MM.1S (cell line): ENCODE measurements around the gene HORMAD2.

Experiments used
- CTCF ChIP-seq: fragments of 300-600 bp; sonication (generic); IDR thresholded peaks from 2 replicates; pipeline ENCODE4 v1.5.1; 2016; ENCODE audit warnings: antibody characterized with exemption, low read length, mixed read lengths
- EZH2 ChIP-seq: fragments of 300-600 bp; sonication (generic); optimal IDR thresholded peaks from 2 replicates; pipeline ENCODE3; 2017; ENCODE audit warnings: low read depth, mild to moderate bottlenecking, antibody characterized with exemption, low read length, mixed read lengths

- TF ChIP-seq CTCF (no peak), EZH2 (no peak)
Observed at GRCh38 chr22:30196880-30197336, 116.6 kb downstream of the HORMAD2 start.
